Heart left ventricle (tissue), 16 donors: ENCODE results near the gene ATP9B. TPM values are rescaled to one million over a fixed set of nuclear protein-coding genes. Genes with fewer than 3 reads are reported as not detected.

ENCODE experiments used
- ATAC-seq, 4 donors: fragments of 200-7000 bp; cut with Tn5 transposase; one replicate each; pipeline ENCODE4 v1.9.1; 2020 to 2022; ENCODE audit warnings: moderate library complexity in 4 of 4, mild to moderate bottlenecking in 3 of 4, moderate number of reproducible peaks in 1 of 4
- DNase-seq, 5 donors: peaks; one replicate each; pipeline ENCODE4 v3.0.0-alpha.2; 2020
- H3K27ac ChIP-seq, 12 donors: fragments of 200-600 bp; sonication (generic) in 4 of 12; one replicate each; pipeline versions ENCODE4 v1.5.0 to v1.8.0; 2016 to 2022; ENCODE audit warnings: mild to moderate bottlenecking in 2 of 12
- H3K27me3 ChIP-seq, 9 donors: fragments of 200-600 bp; sonication (generic) in 2 of 9; one replicate each; pipeline versions ENCODE4 v1.5.1 to v1.8.0; 2016 to 2022; ENCODE audit warnings: mild to moderate bottlenecking in 3 of 9
- H3K36me3 ChIP-seq, 9 donors: fragments of 200-600 bp; sonication (generic) in 2 of 9; one replicate each; pipeline versions ENCODE4 v1.5.0 to v1.8.0; 2018 to 2022; ENCODE audit warnings: mild to moderate bottlenecking in 2 of 9
- H3K4me1 ChIP-seq, 12 donors: fragments of 200-600 bp; sonication (generic) in 4 of 12; one replicate each; pipeline versions ENCODE4 v1.5.0 to v1.8.0; 2016 to 2022; ENCODE audit warnings: mild to moderate bottlenecking in 3 of 12
- H3K4me3 ChIP-seq, 12 donors: fragments of 200-600 bp; sonication (generic) in 4 of 12; one replicate each; pipeline versions ENCODE4 v1.5.0 to v1.8.0; 2017 to 2022; ENCODE audit warnings: mild to moderate bottlenecking in 9 of 12, moderate library complexity in 4 of 12
- H3K9me3 ChIP-seq, 12 donors: fragments of 200-600 bp; sonication (generic) in 4 of 12; one replicate each; pipeline versions ENCODE4 v1.5.0 to v1.8.0; 2016 to 2022; ENCODE audit warnings: mild to moderate bottlenecking in 1 of 12
- CTCF ChIP-seq, 12 donors: fragments of 200-600 bp; sonication (generic) in 4 of 12; IDR thresholded peaks; one replicate each; pipeline versions ENCODE4 v1.5.0 to v1.8.0; 2018 to 2022; ENCODE audit warnings: antibody characterized with exemption in 12 of 12, mild to moderate bottlenecking in 5 of 12
- POLR2A ChIP-seq, 2 donors: fragments of 450-650 bp; IDR thresholded peaks; one replicate each; pipeline ENCODE4 v1.6.1; 2017; ENCODE audit warnings: antibody characterized with exemption in 2 of 2, mild to moderate bottlenecking in 2 of 2, moderate library complexity in 2 of 2
- WGBS, 4 donors: extraction: QIAGEN DNeasy Blood & Tissue Kit in 2 of 4; methylation state at CpG; one replicate each; pipeline versions ENCODE4 v1.1.5 to v1.1.7; 2013 to 2018; 5-methylcytosine and 5-hydroxymethylcytosine counted together
- intact Hi-C, 10 donors: fragments of 100-400 bp; cut with DNase I; formaldehyde crosslinking; loops; one replicate each; pipeline versions ENCODE4 v1.11.1 to v1.14.2; 2022
- polyA plus RNA-seq, 2 donors: library from polyadenylated mRNA; stranded (reverse); fragments of 200-250 nt; gene quantifications; one replicate each; pipeline ENCODE4 v1.2.3, GENCODE V29; 2013
- total RNA-seq, 9 donors: library from RNA; depleted of rRNA in 2 of 9; stranded (reverse); fragments of >200 nt in 2 of 9; fragmentation: NEBNext Ultra II Directional in 3 of 9; extraction: Animal tissue kit (Norgen Biotek cat#: 25700) in 3 of 9; gene quantifications; one replicate each; pipeline versions ENCODE4 v1.1.0 to v1.2.4, GENCODE V29; 2016 to 2023
- donor health status: ischemic (EF 13 %, LVEDD 7.1; RV severe dilation, severe dysfunction).
- donor health status: healthy with polysubstance abuse.
- donor health status: DM: no; HTN: yes; CAD: no.
- donor health status: DM: no; HTN: no; CAD: no.
- donor health status: ischemic (EF 25% LVEDD 6.9; RV normal size, moderate dysfunction).
- donor health status: ischemic (EF 25% LVEDD 5.7; RV mildly dilated, moderate dysfunction).
- donor health status: healthy.
- donor health status: DM: yes; HTN: yes; CAD: no.
- donor health status: ischemic (EF 35%, LVEDD 5.7; RV mildly dilated, moderate dysfunction).
- donor health status: nonischemic (EF 11% LVEDD 7.7; RV severe dilation, severe dysfunction).
- donor health status: DM: yes; HTN: yes; CAD: no.
- donor health status: PGD.
- donor health status: ischemic (EF 29% LVEDD 5.4; RV normal size, mild dysfunction).
- donor health status: nonischemic (EF 23%, LVEDD 6.1; RV moderate dilation, normal function).

The ATP9B gene
- total and polyA plus RNA-seq, 11 donors = 7.4 to 23.9 (median 12.8) TPM

GRCh38 chr18:79050005-79050404 lies 19.2 kb upstream of the ATP9B start:
- Histone ChIP-seq H3K9me3 (no peaks in the 10 kb centered on the region), H3K36me3 (no peaks in the 10 kb centered on the region), H3K27me3 (peaks cover 0 to 14% (median 0%) of the 10 kb centered on the region in 9 donors), H3K27ac (no peak overlapping the region), H3K4me1 (no peaks in the 10 kb centered on the region), H3K4me3 (no peak overlapping the region)
- no peak for ATAC-seq
- WGBS, 4 donors = 78 to 83% (median 80%) methylated on average over 5 of the region's 5 CpGs
- no peak for DNase-seq
- intact Hi-C loops = no loop called here
- TF ChIP-seq POLR2A (IDR thresholded peaks at IDR 0.05) (no peak), CTCF (IDR thresholded peaks at IDR 0.05) (no peak)

GRCh38 chr18:79056827-79057367 lies 12.3 kb upstream of the ATP9B start:
- WGBS, 4 donors = 86 to 91% (median 90%) methylated on average over 9 of the region's 9 CpGs
- no peak for DNase-seq
- TF ChIP-seq POLR2A (IDR thresholded peaks at IDR 0.05) = no peak
- no peak for TF ChIP-seq CTCF (IDR thresholded peaks at IDR 0.05)

GRCh38 chr18:79058007-79058406 lies 11.2 kb upstream of the ATP9B start:
- WGBS, 4 donors = 40 to 90% (median 57%) methylated on average over 2 of the region's 2 CpGs
- intact Hi-C loops = no loop called here
- peaks cover 0 to 16% (median 0%) of the 10 kb centered on the region in 9 donors for H3K27me3 ChIP-seq
- no peak for TF ChIP-seq POLR2A (IDR thresholded peaks at IDR 0.05)
- no peak for TF ChIP-seq CTCF (IDR thresholded peaks at IDR 0.05)
- ATAC-seq (no peak), DNase-seq (no peak)
- H3K4me3 ChIP-seq = no peak overlapping the region
- peaks cover 0 to 5% (median 0%) of the 10 kb centered on the region in 12 donors for H3K9me3 ChIP-seq
- H3K27ac ChIP-seq = no peak overlapping the region
- H3K36me3 ChIP-seq = no peaks in the 10 kb centered on the region
- H3K4me1 ChIP-seq = no peaks in the 10 kb centered on the region

More at GRCh38 chr18:79056827-79057367, 12.3 kb upstream of the ATP9B start:
- H3K4me3 ChIP-seq = no peak overlapping the region
- no peak overlapping the region for H3K27ac ChIP-seq
- peak in 1 of 4 donors; percentile 18 for ATAC-seq
- no peaks in the 10 kb centered on the region for H3K36me3 ChIP-seq
- H3K9me3 ChIP-seq = peaks cover 0 to 5% (median 0%) of the 10 kb centered on the region in 12 donors
- peaks cover 0 to 16% (median 0%) of the 10 kb centered on the region in 9 donors for H3K27me3 ChIP-seq
- intact Hi-C loops = no loop called here
- H3K4me1 ChIP-seq = no peaks in the 10 kb centered on the region

GRCh38 chr18:79062806-79063205 lies 6.4 kb upstream of the ATP9B start:
- no peaks in the 10 kb centered on the region for H3K36me3 ChIP-seq
- no peak for ATAC-seq
- no peaks in the 10 kb centered on the region for H3K4me1 ChIP-seq
- no peaks in the 10 kb centered on the region for H3K27me3 ChIP-seq
- H3K27ac ChIP-seq = no peak overlapping the region
- peaks cover 0 to 12% (median 0%) of the 10 kb centered on the region in 12 donors for H3K9me3 ChIP-seq
- intact Hi-C loops = loop anchor here in 2 of 10 donors (10.0 kb wide), 2 partner anchors 112 to 182 kb away; no protein-coding TSS in a partner anchor
- TF ChIP-seq POLR2A (IDR thresholded peaks at IDR 0.05) = no peak
- no peak for DNase-seq
- WGBS, 4 donors = 82 to 92% (median 88%) methylated on average over 9 of the region's 9 CpGs
- H3K4me3 ChIP-seq = no peak overlapping the region
